Activated B cell treated with CpG ODN at 0.5 μM for 24 hours (primary cell): ENCODE results near the gene NPHP4. TPM values are rescaled to one million over a fixed set of nuclear protein-coding genes. Genes with fewer than 3 reads are reported as not detected.

ENCODE experiments used
- ATAC-seq: fragments of 200-7000 bp; cut with Tn5 transposase; one replicate; pipeline ENCODE4 v1.10.0; 2021; ENCODE audit warnings: low read depth, mild to moderate bottlenecking, moderate library complexity
- CTCF ChIA-PET: fragments of 350-600 bp; sonication (Branson Sonifier 250); formaldehyde crosslinking; loops from one replicate; lab custom pipeline; 2021; ENCODE audit warnings: antibody characterized with exemption; lab: Charles Lee
- POLR2A ChIA-PET: fragments of 350-600 bp; sonication (Branson Sonifier 250); formaldehyde crosslinking; loops from one replicate; lab custom pipeline; 2021; ENCODE audit warnings: antibody characterized with exemption; lab: Charles Lee
- DNase-seq: peaks from one replicate; pipeline ENCODE4 v3.0.0; 2022
- H3K27ac Mint-ChIP-seq: one replicate; pipeline ENCODE4 v1.8.0; 2020; ENCODE audit warnings: mixed read lengths
- H3K27me3 Mint-ChIP-seq: one replicate; pipeline ENCODE4 v1.8.0; 2021; ENCODE audit warnings: mixed read lengths
- H3K36me3 Mint-ChIP-seq: one replicate; pipeline ENCODE4 v1.8.0; 2021; ENCODE audit warnings: low read depth, mixed read lengths
- H3K4me1 Mint-ChIP-seq: one replicate; pipeline ENCODE4 v1.8.0; 2021; ENCODE audit warnings: mixed read lengths
- H3K4me3 Mint-ChIP-seq: one replicate; pipeline ENCODE4 v1.8.0; 2020; ENCODE audit warnings: mild to moderate bottlenecking, mixed read lengths
- H3K9me3 Mint-ChIP-seq: one replicate; pipeline ENCODE4 v1.8.0; 2020; ENCODE audit warnings: mixed read lengths
- intact Hi-C: fragments of 100-400 bp; cut with micrococcal nuclease; formaldehyde crosslinking; loops from one replicate; pipeline ENCODE4 v1.15.1; 2024
- total RNA-seq: library from RNA; stranded (reverse); gene quantifications from 2 replicates; pipeline ENCODE4 v1.2.3, GENCODE V29; 2022
- TF ChIP-seq, protein P1 (sequence below): fragments of 200-600 bp; IDR thresholded peaks from one replicate; pipeline ENCODE4 v1.8.0; 2022; ENCODE audit warnings: antibody characterized with exemption, mild to moderate bottlenecking

The NPHP4 gene
- total RNA-seq, 1 donor from 2014 or later = 8.0 TPM

DNA sequence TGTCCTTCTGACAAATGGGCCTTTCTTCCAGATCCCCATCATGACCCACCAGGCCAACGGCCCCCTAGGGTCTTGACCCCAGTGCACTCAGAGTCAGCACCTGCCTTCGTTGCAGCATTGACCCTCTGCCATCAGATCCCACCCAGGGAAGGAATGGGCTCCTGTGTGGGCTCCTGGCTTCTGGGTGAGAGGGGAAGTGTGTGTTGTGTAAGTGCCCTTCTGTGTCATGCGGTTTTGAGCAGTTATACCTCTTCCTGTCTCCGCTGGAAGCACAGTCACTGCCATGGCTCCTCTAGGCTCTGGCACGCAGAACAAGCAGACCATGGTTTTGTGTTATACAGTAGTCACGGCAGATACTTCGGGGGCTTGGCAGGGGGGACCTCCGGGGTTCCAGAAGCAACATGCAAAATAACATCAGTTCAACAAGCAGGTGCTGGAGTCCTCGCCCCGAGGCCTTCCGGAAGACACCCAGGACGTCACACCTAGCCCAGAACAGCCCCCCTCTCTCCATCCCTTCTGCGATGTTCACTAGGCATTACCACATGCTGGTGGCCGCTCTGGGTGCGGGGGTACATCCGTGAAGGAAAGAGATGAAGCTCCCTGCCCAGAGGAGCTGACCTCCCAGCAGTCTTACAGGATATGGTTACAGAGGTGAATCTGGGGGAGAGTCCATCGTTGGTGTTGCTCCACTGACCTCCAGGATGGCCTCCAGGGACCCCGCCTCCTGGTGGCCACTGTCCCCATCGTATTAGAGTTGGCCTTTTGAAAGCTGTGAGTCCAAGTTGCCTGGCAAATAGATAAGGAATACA lies 36.0 kb upstream of the NPHP4 start:
- ATAC-seq = peak; percentile 34
- Mint-ChIP-seq H3K4me1 (peaks cover 87% of the 10 kb centered on the region), H3K4me3 (peak overlapping the region; percentile 86), H3K27me3 (no peaks in the 10 kb centered on the region), H3K36me3 (peaks cover 19% of the 10 kb centered on the region), H3K27ac (peak overlapping the region; percentile 90), H3K9me3 (no peaks in the 10 kb centered on the region)
- TF ChIP-seq, protein P1, sequence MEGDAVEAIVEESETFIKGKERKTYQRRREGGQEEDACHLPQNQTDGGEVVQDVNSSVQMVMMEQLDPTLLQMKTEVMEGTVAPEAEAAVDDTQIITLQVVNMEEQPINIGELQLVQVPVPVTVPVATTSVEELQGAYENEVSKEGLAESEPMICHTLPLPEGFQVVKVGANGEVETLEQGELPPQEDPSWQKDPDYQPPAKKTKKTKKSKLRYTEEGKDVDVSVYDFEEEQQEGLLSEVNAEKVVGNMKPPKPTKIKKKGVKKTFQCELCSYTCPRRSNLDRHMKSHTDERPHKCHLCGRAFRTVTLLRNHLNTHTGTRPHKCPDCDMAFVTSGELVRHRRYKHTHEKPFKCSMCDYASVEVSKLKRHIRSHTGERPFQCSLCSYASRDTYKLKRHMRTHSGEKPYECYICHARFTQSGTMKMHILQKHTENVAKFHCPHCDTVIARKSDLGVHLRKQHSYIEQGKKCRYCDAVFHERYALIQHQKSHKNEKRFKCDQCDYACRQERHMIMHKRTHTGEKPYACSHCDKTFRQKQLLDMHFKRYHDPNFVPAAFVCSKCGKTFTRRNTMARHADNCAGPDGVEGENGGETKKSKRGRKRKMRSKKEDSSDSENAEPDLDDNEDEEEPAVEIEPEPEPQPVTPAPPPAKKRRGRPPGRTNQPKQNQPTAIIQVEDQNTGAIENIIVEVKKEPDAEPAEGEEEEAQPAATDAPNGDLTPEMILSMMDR = no peak
- CTCF ChIA-PET = no interaction called here
- DNase-seq = peak; percentile 37
- intact Hi-C loops = loop anchor here (5.0 kb wide), 2 partner anchors 364 to 759 kb away; partner anchors contain the start of genes ACOT7 and CAMTA1
- POLR2A ChIA-PET = interaction anchor here (1.2 to 4.1 kb wide), 2 partner anchors 35 to 36 kb away, joined by 7 to 73 read pairs; partner anchors contain the start of gene NPHP4

DNA sequence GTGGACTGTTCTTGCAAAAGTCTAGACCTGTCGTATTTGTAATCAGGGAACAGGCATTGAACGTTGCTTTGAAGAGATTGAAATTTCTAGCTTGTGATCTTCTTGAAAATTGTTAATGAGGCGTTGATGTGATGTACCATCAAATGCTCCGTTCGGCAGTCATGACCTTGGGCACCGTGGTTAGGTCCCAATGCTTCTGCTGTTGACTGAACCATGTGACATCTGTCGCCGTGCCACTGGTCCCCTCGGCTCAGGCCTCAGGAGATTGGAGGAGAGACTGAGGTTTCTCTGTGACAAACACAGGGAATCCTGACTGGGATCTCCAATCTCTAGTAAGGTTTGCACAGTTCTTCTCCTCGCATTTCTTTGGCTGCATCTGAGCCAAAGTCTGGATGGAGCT lies 35.4 kb upstream of the NPHP4 start:
- Mint-ChIP-seq H3K4me1 (peaks cover 81% of the 10 kb centered on the region), H3K4me3 (peak overlapping the region; percentile 86), H3K9me3 (no peaks in the 10 kb centered on the region), H3K27ac (peak overlapping the region; percentile 90), H3K27me3 (no peaks in the 10 kb centered on the region), H3K36me3 (peaks cover 14% of the 10 kb centered on the region)
- no peak for ATAC-seq
- DNase-seq = no peak
- ChIA-PET POLR2A (interaction anchor here (0.6 to 4.1 kb wide), 3 partner anchors 35 to 573 kb away, joined by 6 to 73 read pairs (median 7); partner anchors contain the start of genes NOL9 and NPHP4), CTCF (interaction anchor here (0.8 kb wide), 1 partner anchor 19 kb away, joined by 3 read pairs; no protein-coding TSS in a partner anchor)
- TF ChIP-seq, protein P1 = no peak
- intact Hi-C loops = loop anchor here (2.0 to 5.0 kb wide), 3 partner anchors 15 to 760 kb away; partner anchors contain the start of genes ACOT7 and CAMTA1

DNA sequence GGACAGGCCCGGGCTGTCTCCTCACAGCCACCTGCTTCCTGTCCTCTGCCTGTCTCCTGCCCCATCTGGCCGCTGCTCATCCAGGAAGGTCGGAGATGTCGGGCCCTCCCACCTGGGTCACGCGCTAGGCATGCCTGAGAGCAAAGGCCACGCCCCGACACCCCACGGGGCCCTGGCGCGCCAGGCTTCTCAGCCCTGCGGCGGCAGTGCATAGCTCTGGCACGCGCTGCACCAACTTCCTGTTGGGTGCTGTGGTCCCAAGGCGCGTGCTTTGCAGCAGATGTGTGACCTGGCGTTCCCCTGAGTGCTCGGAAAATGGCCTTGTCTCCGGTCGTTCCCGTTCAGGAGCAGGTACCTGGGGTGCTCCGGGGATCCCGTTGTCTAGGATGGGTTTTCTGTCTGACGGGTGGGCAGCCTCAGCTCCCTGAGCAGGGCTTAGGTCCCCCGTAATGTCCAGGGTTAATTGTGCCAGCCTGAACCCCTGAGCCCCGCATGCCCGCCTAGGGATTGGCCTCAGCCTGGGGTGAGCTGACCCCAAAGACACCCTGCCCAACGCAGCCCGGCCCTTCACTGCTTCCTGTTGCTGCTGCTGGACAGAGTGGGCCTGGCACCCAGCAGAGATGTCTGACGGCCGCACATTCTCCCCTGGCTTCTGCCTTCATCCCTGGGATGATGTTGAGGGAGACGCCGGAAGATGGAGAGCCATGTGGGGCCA lies 34.0 kb upstream of the NPHP4 start:
- DNase-seq (peak; percentile 87), ATAC-seq (peak; percentile 84)
- peak overlapping the region; percentile 90 for H3K27ac Mint-ChIP-seq
- no peaks in the 10 kb centered on the region for H3K9me3 Mint-ChIP-seq
- intact Hi-C loops = loop anchor here (1.0 to 5.0 kb wide), 5 partner anchors 13 to 761 kb away; partner anchors contain the start of genes ACOT7, CAMTA1, NPHP4 and RPL22
- CTCF ChIA-PET = interaction anchor here (1.1 kb wide), 1 partner anchor 32 kb away, joined by 3 read pairs; no protein-coding TSS in a partner anchor
- peaks cover 14% of the 10 kb centered on the region for H3K36me3 Mint-ChIP-seq
- POLR2A ChIA-PET = interaction anchor here (0.6 to 4.1 kb wide), 8 partner anchors 11 to 759 kb away, joined by 3 to 73 read pairs (median 4); partner anchors contain the start of genes CAMTA1, ICMT and NPHP4
- peaks cover 71% of the 10 kb centered on the region for H3K4me1 Mint-ChIP-seq
- TF ChIP-seq, protein P1 = no peak
- H3K4me3 Mint-ChIP-seq = peak overlapping the region; percentile 86
- no peaks in the 10 kb centered on the region for H3K27me3 Mint-ChIP-seq

DNA sequence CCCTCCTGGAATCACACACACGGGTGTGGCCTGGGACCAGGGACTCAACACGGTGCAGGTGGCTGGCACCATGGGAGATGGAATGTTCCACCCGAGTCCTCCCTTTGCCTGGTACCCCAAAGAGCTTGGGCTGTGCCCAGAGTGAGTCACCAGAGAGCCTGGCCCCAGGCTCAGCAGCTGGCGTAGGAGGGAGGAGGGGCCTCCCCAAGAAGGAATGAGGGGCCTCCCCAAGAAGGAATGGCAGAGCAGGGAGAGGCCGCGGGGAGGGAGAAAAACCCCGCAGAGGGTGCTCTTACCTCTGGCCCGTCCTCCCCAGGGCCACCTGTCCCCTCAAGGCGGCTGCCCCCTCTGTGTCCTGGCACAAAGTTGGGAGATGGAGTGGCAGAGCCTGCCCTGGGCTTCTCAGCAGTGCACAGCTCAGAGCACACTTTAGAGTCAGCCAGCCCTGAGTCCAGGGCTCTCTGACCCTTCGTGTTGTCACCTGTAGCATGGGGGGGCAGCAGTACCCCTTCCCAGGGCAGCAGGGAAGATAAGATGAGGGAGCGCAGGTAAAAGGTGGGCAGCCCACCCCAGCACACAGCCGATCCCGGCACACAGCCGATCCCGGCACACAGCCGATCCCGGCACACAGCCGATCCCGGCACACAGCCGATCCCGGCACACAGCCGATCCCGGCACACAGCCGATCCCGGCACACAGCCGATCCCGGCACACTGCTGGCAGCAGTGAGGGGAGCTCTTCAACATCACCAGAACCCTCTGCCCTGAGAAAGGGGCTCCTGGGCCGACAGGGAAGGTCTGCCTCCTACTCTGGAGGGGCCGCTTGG lies 33.3 kb upstream of the NPHP4 start:
- no peak for ATAC-seq
- TF ChIP-seq, protein P1 = no peak
- ChIA-PET CTCF (interaction anchor here (1.1 to 1.3 kb wide), 2 partner anchors 31 to 33 kb away, joined by 3 to 4 read pairs; partner anchors contain the start of gene NPHP4), POLR2A (interaction anchor here (0.6 to 4.1 kb wide), 7 partner anchors 12 to 760 kb away, joined by 3 to 73 read pairs (median 3); partner anchors contain the start of genes CAMTA1, ICMT and NPHP4)
- Mint-ChIP-seq H3K27me3 (no peaks in the 10 kb centered on the region), H3K27ac (peak overlapping the region; percentile 90), H3K9me3 (no peaks in the 10 kb centered on the region), H3K4me1 (peaks cover 63% of the 10 kb centered on the region), H3K4me3 (peak overlapping the region; percentile 86), H3K36me3 (peaks cover 12% of the 10 kb centered on the region)
- DNase-seq = peak; percentile 19
- intact Hi-C loops = loop anchor here (1.0 to 5.0 kb wide), 5 partner anchors 13 to 762 kb away; partner anchors contain the start of genes ACOT7, CAMTA1, NPHP4 and RPL22
